Measurements from ENCODE around the gene FBXL17.

DNA sequence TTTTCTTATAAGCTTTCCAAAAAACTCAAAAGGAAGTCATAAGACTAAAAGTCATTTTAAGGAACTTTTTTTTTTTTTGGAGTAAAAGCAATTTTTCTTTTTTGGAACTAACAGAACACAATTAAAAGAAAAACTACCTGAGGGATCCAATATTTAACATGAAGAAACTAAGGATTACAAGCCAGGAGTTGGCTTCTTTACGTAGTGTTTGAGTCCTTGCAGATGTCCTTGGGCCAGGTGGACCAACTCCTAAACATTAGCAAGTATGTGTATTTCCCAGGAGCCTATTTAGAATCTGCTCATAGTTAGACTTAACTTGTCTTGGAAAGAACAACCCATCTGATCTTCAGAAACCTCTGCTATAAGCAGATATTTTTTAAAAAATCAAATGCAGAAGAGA is 557.1 kb downstream of the FBXL17 start:
- TF ChIP-seq, protein P1, sequence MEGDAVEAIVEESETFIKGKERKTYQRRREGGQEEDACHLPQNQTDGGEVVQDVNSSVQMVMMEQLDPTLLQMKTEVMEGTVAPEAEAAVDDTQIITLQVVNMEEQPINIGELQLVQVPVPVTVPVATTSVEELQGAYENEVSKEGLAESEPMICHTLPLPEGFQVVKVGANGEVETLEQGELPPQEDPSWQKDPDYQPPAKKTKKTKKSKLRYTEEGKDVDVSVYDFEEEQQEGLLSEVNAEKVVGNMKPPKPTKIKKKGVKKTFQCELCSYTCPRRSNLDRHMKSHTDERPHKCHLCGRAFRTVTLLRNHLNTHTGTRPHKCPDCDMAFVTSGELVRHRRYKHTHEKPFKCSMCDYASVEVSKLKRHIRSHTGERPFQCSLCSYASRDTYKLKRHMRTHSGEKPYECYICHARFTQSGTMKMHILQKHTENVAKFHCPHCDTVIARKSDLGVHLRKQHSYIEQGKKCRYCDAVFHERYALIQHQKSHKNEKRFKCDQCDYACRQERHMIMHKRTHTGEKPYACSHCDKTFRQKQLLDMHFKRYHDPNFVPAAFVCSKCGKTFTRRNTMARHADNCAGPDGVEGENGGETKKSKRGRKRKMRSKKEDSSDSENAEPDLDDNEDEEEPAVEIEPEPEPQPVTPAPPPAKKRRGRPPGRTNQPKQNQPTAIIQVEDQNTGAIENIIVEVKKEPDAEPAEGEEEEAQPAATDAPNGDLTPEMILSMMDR (IDR thresholded peaks at IDR 0.05) = no peak
- no peak for TF ChIP-seq NRF1 (IDR thresholded peaks at IDR 0.05; ENCODE audit: low read depth, low read length)
- no peak for TF ChIP-seq EZH2phosphoT487 (IDR thresholded peaks at IDR 0.05; ENCODE audit: borderline replicate concordance, low read depth)
- TF ChIP-seq FOSL2 (IDR thresholded peaks at IDR 0.05; ENCODE audit: borderline replicate concordance, low read depth) = no peak

Measured in SK-N-SH (cell line).